GM12878 (cell line): ENCODE measurements around the gene EPHB1. TPM values are rescaled to one million over a fixed set of nuclear protein-coding genes. Genes with fewer than 3 reads are reported as not detected.

Experiments
- ATAC-seq: fragments of 200-7000 bp; cut with Tn5 transposase; 3 replicates; pipeline ENCODE4 v1.9.1; 2020; ENCODE audit warnings: mild to moderate bottlenecking, moderate library complexity
- BruUV-seq: library from RNA; stranded (reverse); fragments of 400-500 nt; replicated peaks from 2 replicates; lab custom pipeline; 2021; lab: Mats Ljungman, UMichigan
- CTCF ChIA-PET: fragments of 300-600 bp; sonication (Branson Sonifier 250); formaldehyde crosslinking; extraction: SDS; loops from one replicate; lab custom pipeline; 2021; ENCODE audit warnings: inconsistent platforms; lab: Yijun Ruan, JAX
- POLR2A ChIA-PET: fragments of 350-600 bp; formaldehyde crosslinking; extraction: SDS; loops from one replicate; lab custom pipeline; 2021; ENCODE audit warnings: inconsistent platforms; lab: Charles Lee
- RAD21 ChIA-PET: fragments of 300-600 bp; sonication (Branson Sonifier 250); formaldehyde crosslinking; loops from one replicate; lab custom pipeline; 2023; ENCODE audit warnings: antibody characterized with exemption; ENCODE audit not compliant: unreplicated experiment; lab: Charles Lee
- SMC1A ChIA-PET: fragments of 300-600 bp; sonication (Branson Sonifier 250); formaldehyde crosslinking; loops from one replicate; lab custom pipeline; 2023; ENCODE audit not compliant: unreplicated experiment, uncharacterized antibody; lab: Charles Lee
- DNase-seq: peaks from one replicate; pipeline ENCODE4 v3.0.0-alpha.2; 2011; ENCODE audit warnings: low read depth, low spot score
- FAIRE-seq: peaks from 3 replicates; lab custom pipeline; 2011; peaks lifted over from hg19 to GRCh38; lab: Jason Lieb, UNC
- H2AFZ ChIP-seq: 2 replicates; pipeline ENCODE4 v1.6.0; 2011; ENCODE audit warnings: low read depth, low read length, control low read depth; ENCODE audit not compliant: control insufficient read depth
- H3K27ac ChIP-seq: 2 replicates; pipeline ENCODE4 v1.5.1; 2011; ENCODE audit warnings: control low read depth; ENCODE audit not compliant: control insufficient read depth, insufficient read depth
- H3K27me3 ChIP-seq, 2 experiments: replicated peaks in 1 of 2; 2 replicates each; pipeline versions ENCODE4 v1.6.0 to v1.6.1; 2011; ENCODE audit warnings: low read length in 1 of 2; ENCODE audit not compliant: control insufficient read depth in 2 of 2, insufficient read depth in 2 of 2
- H3K36me3 ChIP-seq, 2 experiments: 2 replicates each; pipeline ENCODE4 v1.5.1; 2011; ENCODE audit warnings: low read length in 1 of 2; ENCODE audit not compliant: control insufficient read depth in 2 of 2, insufficient read depth in 2 of 2
- H3K4me1 ChIP-seq: 2 replicates; pipeline ENCODE4 v1.6.1; 2011; ENCODE audit warnings: mild to moderate bottlenecking, low read length, moderate library complexity, mixed read lengths; ENCODE audit not compliant: control insufficient read depth, insufficient read depth
- H3K4me2 ChIP-seq: 2 replicates; pipeline ENCODE4 v1.6.0; 2011; ENCODE audit warnings: control low read depth; ENCODE audit not compliant: control insufficient read depth, insufficient read depth
- H3K4me3 ChIP-seq: fragments of 200-600 bp; sonication (generic); 2 replicates; pipeline ENCODE4 v1.5.1; 2016
- H3K79me2 ChIP-seq: 2 replicates; pipeline ENCODE4 v1.6.0; 2011; ENCODE audit warnings: low read length; ENCODE audit not compliant: control insufficient read depth, insufficient read depth
- H3K9ac ChIP-seq: 2 replicates; pipeline ENCODE4 v1.8.0; 2011; ENCODE audit warnings: low read length, control low read depth, mixed read lengths; ENCODE audit not compliant: control insufficient read depth, insufficient read depth
- H3K9me3 ChIP-seq: replicated peaks from 3 replicates; pipeline ENCODE4 v1.5.1; 2011; ENCODE audit warnings: mild to moderate bottlenecking, low read length; ENCODE audit not compliant: control insufficient read depth, insufficient read depth
- H4K20me1 ChIP-seq: 2 replicates; pipeline ENCODE4 v1.6.0; 2011; ENCODE audit not compliant: control insufficient read depth, insufficient read depth
- ATF7 ChIP-seq: fragments of 450-650 bp; IDR thresholded peaks from 2 replicates; pipeline ENCODE4 v1.6.1; 2016; ENCODE audit warnings: low read depth, mild to moderate bottlenecking
- BRCA1 ChIP-seq: IDR thresholded peaks from 2 replicates; pipeline ENCODE4 v1.6.1; 2011; ENCODE audit warnings: low read depth, low read length, improper control_type of control experiment
- CEBPZ ChIP-seq: fragments of 150-350 bp; IDR thresholded peaks from 2 replicates; pipeline ENCODE4 v1.6.1; 2016; ENCODE audit warnings: low read depth, low read length
- JUND ChIP-seq: IDR thresholded peaks from 2 replicates; pipeline ENCODE4 v1.6.1; 2012; ENCODE audit warnings: low read depth, mild to moderate bottlenecking, low read length, improper control_type of control experiment, moderate library complexity
- MXI1 ChIP-seq: fragments of 150-350 bp; IDR thresholded peaks from 2 replicates; pipeline ENCODE4 v1.6.1; 2011; ENCODE audit warnings: low read depth, mild to moderate bottlenecking, inconsistent platforms, low read length, improper control_type of control experiment
- NR2C1 ChIP-seq: fragments of 450-650 bp; IDR thresholded peaks from 2 replicates; pipeline ENCODE4 v1.6.1; 2017; ENCODE audit warnings: antibody characterized with exemption, mild to moderate bottlenecking, moderate library complexity
- NRF1 ChIP-seq: conservative IDR thresholded peaks from 2 replicates; pipeline ENCODE4 v1.6.1; 2011; ENCODE audit warnings: mild to moderate bottlenecking, low read depth, low read length, improper control_type of control experiment
- RCOR1 ChIP-seq: conservative IDR thresholded peaks from 2 replicates; pipeline ENCODE4 v1.6.1; 2012; ENCODE audit warnings: low read depth, low read length, improper control_type of control experiment
- RFX5 ChIP-seq: IDR thresholded peaks from 2 replicates; pipeline ENCODE4 v1.6.1; 2011; ENCODE audit warnings: low read depth, low read length, improper control_type of control experiment
- SMAD5 ChIP-seq: IDR thresholded peaks from 2 replicates; pipeline ENCODE4 v1.6.1; 2016; ENCODE audit warnings: antibody characterized with exemption, low read depth
- YBX1 ChIP-seq: fragments of 450-650 bp; IDR thresholded peaks from 2 replicates; pipeline ENCODE4 v1.6.1; 2016; ENCODE audit warnings: antibody characterized with exemption
- ZNF274 ChIP-seq: IDR thresholded peaks from one replicate; pipeline ENCODE4 v1.8.0; 2011; ENCODE audit not compliant: insufficient read length, insufficient read depth
- WGBS: methylation state at CpG from one replicate; pipeline ENCODE4 v1.1.6; 2016; ENCODE audit warnings: low lambda C conversion rate; ENCODE audit not compliant: insufficient replicate concordance, insufficient coverage; ENCODE audit errors: missing lambda C conversion rate; 5-methylcytosine and 5-hydroxymethylcytosine counted together
- in situ Hi-C: fragments of 300-500 bp; cut with MboI; formaldehyde crosslinking; loops from 9 replicates; pipeline ENCODE4 v1.14.3; 2018; ENCODE audit warnings: mixed read lengths
- intact Hi-C: fragments of 100-400 bp; cut with micrococcal nuclease; formaldehyde crosslinking; loops from one replicate; pipeline ENCODE4 v1.14.2; 2022; ENCODE audit not compliant: unreplicated experiment
- polyA plus RNA-seq, 11 experiments: library from polyadenylated mRNA; depleted of rRNA in 4 of 11; unstranded in 6 of 11; stranded (reverse) in 5 of 11; fragments of >200 nt; fragmentation: Nextera tagmentation in 4 of 11; fragmentation: Illumina TruSeq in 1 of 11; extraction: Ambion mirVana in 4 of 11; extraction: Trizol in 1 of 11; gene quantifications; 1 replicate in 1 of 11; 2 replicates in 10 of 11; pipeline versions ENCODE4 v1.2.1 to v1.2.3, GENCODE V29; 2011 to 2016; ENCODE audit warnings: inconsistent platforms in 2 of 11, missing spikeins in 2 of 11, low read depth in 1 of 11
- total RNA-seq, 4 experiments: library from RNA; depleted of rRNA in 3 of 4; stranded (reverse); fragments of >200 nt in 3 of 4; fragmentation: Illumina TruSeq in 1 of 4; extraction: Trizol in 1 of 4; gene quantifications; 2 replicates each; pipeline versions ENCODE4 v1.2.1 to v1.2.3, GENCODE V29; 2013 to 2021

The EPHB1 gene
- total and polyA plus RNA-seq, 10 of the 15 experiments (the other 5 are each of a cell fraction or from before 2014, with no cell fraction given): 0.33 to 23.8 (median 1.2) TPM

GRCh38 chr3:134965865-134966481, 170.9 kb downstream of the EPHB1 start:
- CTCF ChIA-PET: interaction anchor here (0.8 kb wide), 1 partner anchor 13 kb away, joined by 3 read pairs; no protein-coding TSS in a partner anchor
- POLR2A ChIA-PET: interaction anchor here (0.6 to 1.0 kb wide), 2 partner anchors 32 to 1076 kb away, joined by 3 to 6 read pairs; no protein-coding TSS in a partner anchor
- Histone ChIP-seq H3K27me3 (no peaks in the 10 kb centered on the region), H2AFZ (no peak overlapping the region), H3K4me1 (no peaks in the 10 kb centered on the region), H4K20me1 (no peaks in the 10 kb centered on the region), H3K4me2 (no peak overlapping the region), H3K4me3 (no peak overlapping the region), H3K79me2 (no peaks in the 10 kb centered on the region), H3K9me3 (no peaks in the 10 kb centered on the region; the same call in 2 of the 3 replicates), H3K9ac (no peak overlapping the region), H3K27ac (no peak overlapping the region), H3K36me3 (peaks cover 0 to 4% of the 10 kb centered on the region in 2 experiments; a peak in 2 of 4 replicates)
- intact Hi-C loops: no loop called here
- 69% methylated on average over 3 of the region's 3 CpGs for WGBS
- DNase-seq (no peak), ATAC-seq (no peak), FAIRE-seq (no peak)
- BruUV-seq: no TSS peak
- RAD21 ChIA-PET: interaction anchor here (1.1 kb wide), 1 partner anchor 10 kb away, joined by 5 read pairs; no protein-coding TSS in a partner anchor
- TF ChIP-seq SMAD5 (no peak), YBX1 (no peak), BRCA1 (no peak), MXI1 (no peak), CEBPZ (no peak), NR2C1 (no peak), RFX5 (no peak), ATF7 (no peak), RCOR1 (no peak), ZNF274 (no peak), NRF1 (no peak), JUND (no peak)
- SMC1A ChIA-PET: no interaction called here
- in situ Hi-C loops: no loop called here
